ENCODE data around the gene NFIA.

The NFIA gene

GRCh38 chr1:61241973-61242381, 159.6 kb downstream of the NFIA start:
- H3K9me3 ChIP-seq (ENCODE audit: control insufficient read depth, insufficient read depth, low read depth, low read length), result no peaks in the 10 kb centered on the region
- H3K36me3 ChIP-seq (ENCODE audit: control insufficient read depth in 2 of 2, insufficient read depth in 1 of 2, low read length in 2 of 2), result no peaks in the 10 kb centered on the region
- peak; percentile 51 for TF ChIP-seq FEZF1 (tag by site-specific recombination; IDR thresholded peaks at IDR 0.05)
- no peak for TF ChIP-seq ZNF354C (tag by site-specific recombination; IDR thresholded peaks at IDR 0.05; ENCODE audit: borderline replicate concordance, low read depth)
- TF ChIP-seq ZNF146 (tag by site-specific recombination; IDR thresholded peaks at IDR 0.05), result 0 out of 2 replicates have a peak, but pooled peaks have one; percentile 10
- no peak for TF ChIP-seq ZNF266 (tag by site-specific recombination; IDR thresholded peaks at IDR 0.05; ENCODE audit: low read depth)
- TF ChIP-seq SCRT2 (tag by site-specific recombination; IDR thresholded peaks at IDR 0.05), result no peak
- TF ChIP-seq BCL11A (tag by site-specific recombination; IDR thresholded peaks at IDR 0.05; ENCODE audit: low read depth), result no peak
- TF ChIP-seq, protein P1, sequence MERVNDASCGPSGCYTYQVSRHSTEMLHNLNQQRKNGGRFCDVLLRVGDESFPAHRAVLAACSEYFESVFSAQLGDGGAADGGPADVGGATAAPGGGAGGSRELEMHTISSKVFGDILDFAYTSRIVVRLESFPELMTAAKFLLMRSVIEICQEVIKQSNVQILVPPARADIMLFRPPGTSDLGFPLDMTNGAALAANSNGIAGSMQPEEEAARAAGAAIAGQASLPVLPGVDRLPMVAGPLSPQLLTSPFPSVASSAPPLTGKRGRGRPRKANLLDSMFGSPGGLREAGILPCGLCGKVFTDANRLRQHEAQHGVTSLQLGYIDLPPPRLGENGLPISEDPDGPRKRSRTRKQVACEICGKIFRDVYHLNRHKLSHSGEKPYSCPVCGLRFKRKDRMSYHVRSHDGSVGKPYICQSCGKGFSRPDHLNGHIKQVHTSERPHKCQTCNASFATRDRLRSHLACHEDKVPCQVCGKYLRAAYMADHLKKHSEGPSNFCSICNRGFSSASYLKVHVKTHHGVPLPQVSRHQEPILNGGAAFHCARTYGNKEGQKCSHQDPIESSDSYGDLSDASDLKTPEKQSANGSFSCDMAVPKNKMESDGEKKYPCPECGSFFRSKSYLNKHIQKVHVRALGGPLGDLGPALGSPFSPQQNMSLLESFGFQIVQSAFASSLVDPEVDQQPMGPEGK (tag by site-specific recombination; IDR thresholded peaks at IDR 0.05), result no peak
- no peak for TF ChIP-seq ZNF791 (tag by site-specific recombination; IDR thresholded peaks at IDR 0.05)
- no peak for TF ChIP-seq ZNF174 (tag by site-specific recombination; IDR thresholded peaks at IDR 0.05)
- TF ChIP-seq, protein P2, sequence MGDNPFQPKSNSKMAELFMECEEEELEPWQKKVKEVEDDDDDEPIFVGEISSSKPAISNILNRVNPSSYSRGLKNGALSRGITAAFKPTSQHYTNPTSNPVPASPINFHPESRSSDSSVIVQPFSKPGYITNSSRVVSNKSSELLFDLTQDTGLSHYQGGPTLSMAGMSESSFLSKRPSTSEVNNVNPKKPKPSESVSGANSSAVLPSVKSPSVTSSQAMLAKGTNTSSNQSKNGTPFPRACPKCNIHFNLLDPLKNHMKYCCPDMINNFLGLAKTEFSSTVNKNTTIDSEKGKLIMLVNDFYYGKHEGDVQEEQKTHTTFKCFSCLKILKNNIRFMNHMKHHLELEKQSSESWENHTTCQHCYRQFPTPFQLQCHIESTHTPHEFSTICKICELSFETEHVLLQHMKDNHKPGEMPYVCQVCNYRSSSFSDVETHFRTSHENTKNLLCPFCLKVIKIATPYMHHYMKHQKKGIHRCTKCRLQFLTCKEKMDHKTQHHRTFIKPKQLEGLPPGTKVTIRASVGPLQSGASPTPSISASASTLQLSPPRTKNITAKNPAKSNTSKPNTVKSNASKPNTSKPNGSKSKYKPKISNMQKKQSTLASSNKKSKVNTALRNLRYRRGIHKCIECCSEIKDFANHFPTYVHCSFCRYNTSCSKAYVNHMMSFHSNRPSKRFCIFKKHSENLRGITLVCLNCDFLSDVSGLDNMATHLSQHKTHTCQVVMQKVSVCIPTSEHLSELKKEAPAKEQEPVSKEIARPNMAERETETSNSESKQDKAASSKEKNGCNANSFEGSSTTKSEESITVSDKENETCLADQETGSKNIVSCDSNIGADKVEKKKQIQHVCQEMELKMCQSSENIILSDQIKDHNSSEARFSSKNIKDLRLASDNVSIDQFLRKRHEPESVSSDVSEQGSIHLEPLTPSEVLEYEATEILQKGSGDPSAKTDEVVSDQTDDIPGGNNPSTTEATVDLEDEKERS (tag by site-specific recombination; IDR thresholded peaks at IDR 0.05), result no peak
- TF ChIP-seq, protein P3, sequence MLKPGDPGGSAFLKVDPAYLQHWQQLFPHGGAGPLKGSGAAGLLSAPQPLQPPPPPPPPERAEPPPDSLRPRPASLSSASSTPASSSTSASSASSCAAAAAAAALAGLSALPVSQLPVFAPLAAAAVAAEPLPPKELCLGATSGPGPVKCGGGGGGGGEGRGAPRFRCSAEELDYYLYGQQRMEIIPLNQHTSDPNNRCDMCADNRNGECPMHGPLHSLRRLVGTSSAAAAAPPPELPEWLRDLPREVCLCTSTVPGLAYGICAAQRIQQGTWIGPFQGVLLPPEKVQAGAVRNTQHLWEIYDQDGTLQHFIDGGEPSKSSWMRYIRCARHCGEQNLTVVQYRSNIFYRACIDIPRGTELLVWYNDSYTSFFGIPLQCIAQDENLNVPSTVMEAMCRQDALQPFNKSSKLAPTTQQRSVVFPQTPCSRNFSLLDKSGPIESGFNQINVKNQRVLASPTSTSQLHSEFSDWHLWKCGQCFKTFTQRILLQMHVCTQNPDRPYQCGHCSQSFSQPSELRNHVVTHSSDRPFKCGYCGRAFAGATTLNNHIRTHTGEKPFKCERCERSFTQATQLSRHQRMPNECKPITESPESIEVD (tag by site-specific recombination; IDR thresholded peaks at IDR 0.05), result peak; percentile 96
- TF ChIP-seq, protein P4, sequence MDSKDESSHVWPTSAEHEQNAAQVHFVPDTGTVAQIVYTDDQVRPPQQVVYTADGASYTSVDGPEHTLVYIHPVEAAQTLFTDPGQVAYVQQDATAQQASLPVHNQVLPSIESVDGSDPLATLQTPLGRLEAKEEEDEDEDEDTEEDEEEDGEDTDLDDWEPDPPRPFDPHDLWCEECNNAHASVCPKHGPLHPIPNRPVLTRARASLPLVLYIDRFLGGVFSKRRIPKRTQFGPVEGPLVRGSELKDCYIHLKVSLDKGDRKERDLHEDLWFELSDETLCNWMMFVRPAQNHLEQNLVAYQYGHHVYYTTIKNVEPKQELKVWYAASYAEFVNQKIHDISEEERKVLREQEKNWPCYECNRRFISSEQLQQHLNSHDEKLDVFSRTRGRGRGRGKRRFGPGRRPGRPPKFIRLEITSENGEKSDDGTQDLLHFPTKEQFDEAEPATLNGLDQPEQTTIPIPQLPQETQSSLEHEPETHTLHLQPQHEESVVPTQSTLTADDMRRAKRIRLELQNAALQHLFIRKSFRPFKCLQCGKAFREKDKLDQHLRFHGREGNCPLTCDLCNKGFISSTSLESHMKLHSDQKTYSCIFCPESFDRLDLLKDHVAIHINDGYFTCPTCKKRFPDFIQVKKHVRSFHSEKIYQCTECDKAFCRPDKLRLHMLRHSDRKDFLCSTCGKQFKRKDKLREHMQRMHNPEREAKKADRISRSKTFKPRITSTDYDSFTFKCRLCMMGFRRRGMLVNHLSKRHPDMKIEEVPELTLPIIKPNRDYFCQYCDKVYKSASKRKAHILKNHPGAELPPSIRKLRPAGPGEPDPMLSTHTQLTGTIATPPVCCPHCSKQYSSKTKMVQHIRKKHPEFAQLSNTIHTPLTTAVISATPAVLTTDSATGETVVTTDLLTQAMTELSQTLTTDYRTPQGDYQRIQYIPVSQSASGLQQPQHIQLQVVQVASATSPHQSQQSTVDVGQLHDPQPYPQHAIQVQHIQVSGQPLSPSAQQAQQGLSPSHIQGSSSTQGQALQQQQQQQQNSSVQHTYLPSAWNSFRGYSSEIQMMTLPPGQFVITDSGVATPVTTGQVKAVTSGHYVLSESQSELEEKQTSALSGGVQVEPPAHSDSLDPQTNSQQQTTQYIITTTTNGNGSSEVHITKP (tag by site-specific recombination; IDR thresholded peaks at IDR 0.05), result peak; percentile 76
- TF ChIP-seq, protein P5, sequence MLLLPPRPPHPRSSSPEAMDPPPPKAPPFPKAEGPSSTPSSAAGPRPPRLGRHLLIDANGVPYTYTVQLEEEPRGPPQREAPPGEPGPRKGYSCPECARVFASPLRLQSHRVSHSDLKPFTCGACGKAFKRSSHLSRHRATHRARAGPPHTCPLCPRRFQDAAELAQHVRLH (tag by site-specific recombination; IDR thresholded peaks at IDR 0.05), result no peak
- TF ChIP-seq ZNF274 (IDR thresholded peaks at IDR 0.05; ENCODE audit: low read length), result no peak
- TF ChIP-seq ZNF274 (tag by site-specific recombination; IDR thresholded peaks at IDR 0.05; ENCODE audit: borderline replicate concordance), result no peak
- no peak for TF ChIP-seq ZNF214 (tag by site-specific recombination; IDR thresholded peaks at IDR 0.05; ENCODE audit: borderline replicate concordance)
- TF ChIP-seq, protein P6, sequence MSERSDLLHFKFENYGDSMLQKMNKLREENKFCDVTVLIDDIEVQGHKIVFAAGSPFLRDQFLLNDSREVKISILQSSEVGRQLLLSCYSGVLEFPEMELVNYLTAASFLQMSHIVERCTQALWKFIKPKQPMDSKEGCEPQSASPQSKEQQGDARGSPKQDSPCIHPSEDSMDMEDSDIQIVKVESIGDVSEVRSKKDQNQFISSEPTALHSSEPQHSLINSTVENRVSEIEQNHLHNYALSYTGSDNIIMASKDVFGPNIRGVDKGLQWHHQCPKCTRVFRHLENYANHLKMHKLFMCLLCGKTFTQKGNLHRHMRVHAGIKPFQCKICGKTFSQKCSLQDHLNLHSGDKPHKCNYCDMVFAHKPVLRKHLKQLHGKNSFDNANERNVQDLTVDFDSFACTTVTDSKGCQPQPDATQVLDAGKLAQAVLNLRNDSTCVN (tag by site-specific recombination; optimal IDR thresholded peaks at IDR 0.05), result no peak
- TF ChIP-seq ZNF544 (tag by site-specific recombination; IDR thresholded peaks at IDR 0.05), result no peak
- TF ChIP-seq ZNF560 (tag by site-specific recombination; IDR thresholded peaks at IDR 0.05; ENCODE audit: borderline replicate concordance), result no peak
- no peak overlapping the region for H3K4me3 ChIP-seq (ENCODE audit: low read depth, low read length)
- CTCF ChIA-PET, result interaction anchor here (0.7 to 1.4 kb wide), 4 partner anchors 9 to 346 kb away, joined by 3 to 5 read pairs (median 3); no protein-coding TSS in a partner anchor
- H3K27ac ChIP-seq (ENCODE audit: extremely low read depth, low read depth, low read length), result peak overlapping the region; percentile 67
- POLR2A ChIA-PET, result interaction anchor here (1.0 kb wide), 1 partner anchor 11 kb away, joined by 4 read pairs; no protein-coding TSS in a partner anchor
- H3K4me1 ChIP-seq (ENCODE audit: control insufficient read depth, insufficient read depth, low read length), result peaks cover 27% of the 10 kb centered on the region

Data from HEK293 (cell line).